GM12873 (cell line): Measurements from ENCODE around the gene EFNA5.

Experiments
- CTCF ChIP-seq: IDR thresholded peaks from 2 replicates; pipeline ENCODE4 v1.5.1; 2012; ENCODE audit warnings: low read depth, mild to moderate bottlenecking, moderate library complexity, low read length, control low read depth; ENCODE audit not compliant: insufficient read depth; ENCODE audit errors: missing control alignments

EFNA5 gene

DNA sequence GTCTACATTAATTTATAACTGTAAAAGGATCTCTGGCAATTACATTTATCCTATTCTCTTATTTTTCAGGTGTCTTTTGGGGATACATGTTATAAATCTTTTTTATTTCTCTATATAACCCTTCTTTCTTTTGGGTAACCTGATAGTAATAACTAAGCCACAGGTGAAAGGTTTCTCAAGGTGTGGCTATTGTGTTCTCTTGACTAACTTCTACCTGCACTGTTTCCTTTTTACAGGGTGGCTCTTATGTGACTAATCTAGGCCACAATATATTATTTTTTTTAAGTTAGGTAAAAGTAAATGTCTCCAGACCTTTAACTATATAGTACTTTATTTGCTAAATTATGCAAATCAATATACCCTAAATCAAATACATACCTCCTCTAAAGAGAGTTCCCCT, 193.2 kb downstream of the EFNA5 start:
- no peak for TF ChIP-seq CTCF

GRCh38 chr5:107476783-107477182, 194.0 kb downstream of the EFNA5 start:
- no peak for TF ChIP-seq CTCF

DNA sequence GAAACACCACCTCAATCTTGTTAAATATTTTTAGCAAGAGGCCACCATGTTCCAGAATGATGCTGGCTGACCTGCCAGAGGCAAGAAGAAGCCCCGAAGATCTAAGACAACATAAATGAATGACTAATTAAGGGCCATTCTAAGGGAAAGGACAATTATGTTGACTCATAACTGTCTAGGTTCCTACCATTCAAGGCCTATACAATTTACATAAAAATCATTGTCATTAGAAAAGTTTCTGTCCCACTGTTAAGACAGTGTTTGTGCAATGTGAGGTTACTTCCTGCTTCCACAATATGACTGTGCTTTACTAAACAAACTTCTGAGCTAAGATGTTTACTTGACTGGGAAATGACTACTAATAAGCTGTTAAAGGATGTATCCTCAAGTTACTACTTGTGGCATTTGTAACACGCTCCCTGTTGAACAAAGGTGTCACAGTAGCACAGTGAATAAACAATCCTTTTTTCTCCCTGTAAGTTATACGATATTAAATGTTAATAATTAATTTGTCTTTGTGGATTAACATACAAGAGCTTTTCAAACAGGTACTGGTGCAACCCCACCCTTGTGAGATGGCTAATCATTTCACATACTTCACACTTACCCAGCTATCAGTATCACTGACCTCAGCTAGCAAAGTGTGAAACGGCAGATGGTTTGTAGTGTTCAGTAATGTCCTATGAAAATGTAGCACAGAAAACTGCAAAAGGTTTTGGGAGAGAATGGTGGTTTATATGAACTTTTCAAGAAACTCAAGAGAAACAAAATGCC, 195.8 kb downstream of the EFNA5 start:
- TF ChIP-seq CTCF: no peak

DNA sequence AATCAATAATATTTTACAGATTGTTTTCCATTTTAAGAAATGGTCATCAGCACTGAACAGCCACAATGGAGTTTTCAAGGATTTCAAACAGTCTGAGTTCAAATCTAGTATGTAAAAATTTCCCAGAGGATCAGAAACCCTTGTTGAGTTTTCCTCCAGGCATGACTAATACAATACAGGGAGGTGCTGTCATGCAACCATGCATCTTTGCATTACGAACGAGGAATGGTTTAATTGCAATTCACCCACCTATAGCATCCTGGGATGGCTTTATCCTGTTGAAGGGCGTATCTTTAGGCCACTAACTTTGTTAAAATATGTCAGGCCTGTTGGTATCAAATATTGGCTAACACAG, 196.4 kb downstream of the EFNA5 start:
- no peak for TF ChIP-seq CTCF

DNA sequence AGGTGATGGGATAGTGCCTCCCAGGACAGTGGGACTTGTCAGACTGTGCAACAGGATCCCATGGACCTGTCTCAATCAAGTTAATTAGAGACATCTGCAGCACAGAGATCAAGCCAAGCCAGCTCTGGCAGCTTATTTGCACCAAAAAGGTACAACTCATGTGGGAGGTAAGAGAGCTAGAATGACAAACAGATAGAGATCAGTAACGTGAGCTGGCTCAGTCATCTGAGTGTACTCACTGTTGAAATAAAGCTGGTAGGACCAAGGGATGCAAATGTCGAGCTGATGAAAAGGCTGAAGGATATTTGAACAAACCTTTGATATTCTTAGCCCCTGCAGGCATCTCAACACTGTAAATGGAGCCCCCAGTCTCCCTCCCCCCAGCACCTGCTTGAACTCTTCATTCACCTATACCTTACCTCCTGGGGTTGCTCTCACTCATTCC, 198.1 kb downstream of the EFNA5 start:
- no peak for TF ChIP-seq CTCF

DNA sequence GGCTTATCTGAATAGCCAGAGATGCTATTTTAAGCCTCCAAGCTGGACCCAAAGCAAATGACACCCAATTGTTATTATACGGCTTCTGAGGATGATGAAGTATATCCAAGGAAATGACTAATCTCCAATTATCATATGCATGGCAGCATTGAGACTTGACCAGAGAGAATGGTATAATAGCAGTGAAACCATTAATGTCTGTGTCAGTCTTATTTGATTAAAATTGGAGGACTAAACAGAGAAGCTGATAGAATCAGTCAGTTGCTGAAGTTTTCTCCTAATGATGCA, 200.5 kb downstream of the EFNA5 start:
- no peak for TF ChIP-seq CTCF

DNA sequence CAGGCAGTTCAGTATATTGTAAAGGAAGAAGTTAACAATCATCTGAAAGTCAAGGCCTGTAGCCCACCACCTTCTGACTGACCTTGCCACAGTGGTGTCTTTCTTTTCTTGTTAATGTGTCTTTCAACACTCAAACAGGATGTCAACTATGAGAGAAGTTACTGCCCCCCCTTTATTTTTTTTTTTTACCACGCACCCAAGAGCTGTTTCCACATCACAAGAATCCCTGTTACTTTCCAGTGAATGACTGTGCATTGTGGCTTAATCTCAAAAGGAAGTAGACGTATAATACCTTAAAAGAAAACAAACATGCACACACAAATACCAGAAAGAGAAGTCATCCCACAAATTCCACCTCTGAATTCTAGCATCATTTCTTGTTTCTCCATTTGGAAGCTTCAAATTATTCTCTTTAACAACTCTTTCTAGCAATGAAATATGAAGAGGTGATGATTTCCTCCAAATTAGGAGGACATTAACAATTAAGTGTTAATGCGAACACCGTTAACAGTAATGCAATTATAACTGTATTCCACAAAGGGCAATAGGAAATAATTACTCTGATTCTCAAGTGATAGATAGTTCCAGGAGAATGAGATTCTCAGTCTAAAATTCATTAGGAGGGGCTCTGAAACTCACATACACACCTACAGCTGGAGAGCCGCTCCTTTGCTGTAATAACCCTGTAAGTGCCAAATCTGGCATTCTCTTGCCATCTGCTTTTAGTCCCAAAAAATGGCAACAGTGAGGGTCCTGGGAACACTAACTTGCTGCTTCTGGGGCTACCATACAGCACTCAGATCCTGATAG, 201.0 kb downstream of the EFNA5 start:
- TF ChIP-seq CTCF: no peak
